NCI-H1436 (cell line): ENCODE measurements around the gene PSMA5.

Experiments used
- DNase-seq: peaks from one replicate; lab custom pipeline; 2025; lab: John Stamatoyannopoulos, UW

Gene PSMA5

GRCh38 chr1:109367626-109368025, 58.6 kb downstream of the PSMA5 start:
- no peak for DNase-seq

- DNase-seq = no peak
These were observed 60.5 kb downstream of the PSMA5 start for GRCh38 chr1:109365642-109366204.

- no peak for DNase-seq
These were observed 64.6 kb downstream of the PSMA5 start for GRCh38 chr1:109361649-109362048.

- no peak for DNase-seq
These were observed 65.2 kb downstream of the PSMA5 start for GRCh38 chr1:109361069-109361468.

GRCh38 chr1:109357616-109358015, 68.6 kb downstream of the PSMA5 start:
- DNase-seq = peak; percentile 45

- no peak for DNase-seq
These were observed 69.3 kb downstream of the PSMA5 start for GRCh38 chr1:109356915-109357314.

GRCh38 chr1:109356505-109356904, 69.7 kb downstream of the PSMA5 start:
- DNase-seq = no peak

GRCh38 chr1:109354929-109355328, 71.3 kb downstream of the PSMA5 start:
- DNase-seq = no peak

- no peak for DNase-seq
These were observed 74.8 kb downstream of the PSMA5 start for GRCh38 chr1:109351457-109351856.

GRCh38 chr1:109350655-109351054, 75.6 kb downstream of the PSMA5 start:
- no peak for DNase-seq

- no peak for DNase-seq
These were observed 76.1 kb downstream of the PSMA5 start for GRCh38 chr1:109350182-109350581.
